ENCODE measurements around the gene EBLN2.

EBLN2 gene

DNA sequence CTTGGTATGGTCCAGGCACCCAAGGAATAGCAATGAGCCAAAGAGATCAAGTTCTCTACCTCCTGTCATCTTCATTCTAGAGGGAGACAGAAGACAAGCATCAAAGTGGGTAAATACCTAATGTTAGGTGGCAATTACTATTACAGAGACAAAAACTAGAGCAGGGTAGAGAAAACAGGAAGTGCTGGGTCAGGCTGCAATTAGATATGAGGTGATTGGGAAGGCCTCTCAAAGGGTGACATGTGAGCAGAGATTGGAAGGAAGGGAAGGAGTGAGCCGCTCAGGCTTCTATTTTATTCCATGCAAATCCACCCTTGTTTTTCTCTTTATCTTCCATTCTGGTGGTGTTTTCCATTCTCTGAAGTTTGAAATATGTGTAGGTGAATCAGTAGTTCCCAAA is 37.4 kb downstream of the EBLN2 start:
- no peak for TF ChIP-seq CTCF (IDR thresholded peaks at IDR 0.05; ENCODE audit: insufficient read depth, low read depth, low read length, missing control alignments)
- no peak for DNase-seq (ENCODE audit: low read depth)
- H3K4me3 ChIP-seq (ENCODE audit: low read length) = no peak overlapping the region

GRCh38 chr3:73100741-73101559 is 39.5 kb downstream of the EBLN2 start:
- TF ChIP-seq CTCF (IDR thresholded peaks at IDR 0.05; ENCODE audit: insufficient read depth, low read depth, low read length, missing control alignments) = peak; percentile 98
- DNase-seq (ENCODE audit: low read depth) = peak; percentile 75
- no peak overlapping the region for H3K4me3 ChIP-seq (ENCODE audit: low read length)

DNA sequence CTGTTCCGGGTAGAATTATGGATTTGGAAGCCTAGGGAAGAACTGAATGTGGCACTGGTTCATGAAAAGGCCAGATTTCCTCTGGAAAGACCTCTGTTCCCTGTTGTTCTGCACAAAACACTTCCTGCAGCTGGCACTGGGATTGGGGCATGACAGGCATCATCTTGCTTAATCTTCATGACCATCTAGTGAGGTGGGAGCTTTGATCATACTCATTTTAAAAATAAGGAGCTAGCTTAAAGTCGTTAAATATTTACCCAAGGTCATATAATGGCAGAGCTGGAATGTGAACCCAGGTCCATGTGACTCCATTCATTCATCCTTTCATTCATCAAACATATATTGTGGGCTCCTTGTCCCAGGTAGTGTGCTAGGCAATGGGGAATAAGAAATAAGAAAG is 40.4 kb downstream of the EBLN2 start:
- no peak overlapping the region for H3K4me3 ChIP-seq (ENCODE audit: low read length)
- no peak for DNase-seq (ENCODE audit: low read depth)
- no peak for TF ChIP-seq CTCF (IDR thresholded peaks at IDR 0.05; ENCODE audit: insufficient read depth, low read depth, low read length, missing control alignments)

GRCh38 chr3:73107215-73107614 is 45.8 kb downstream of the EBLN2 start:
- TF ChIP-seq CTCF (IDR thresholded peaks at IDR 0.05; ENCODE audit: insufficient read depth, low read depth, low read length, missing control alignments) = no peak
- no peak overlapping the region for H3K4me3 ChIP-seq (ENCODE audit: low read length)
- no peak for DNase-seq (ENCODE audit: low read depth)

- H3K4me3 ChIP-seq (ENCODE audit: low read length) = no peak overlapping the region
- TF ChIP-seq CTCF (IDR thresholded peaks at IDR 0.05; ENCODE audit: insufficient read depth, low read depth, low read length, missing control alignments) = no peak
- DNase-seq (ENCODE audit: low read depth) = no peak
These were observed 46.3 kb downstream of the EBLN2 start for GRCh38 chr3:73107676-73108187.

DNA sequence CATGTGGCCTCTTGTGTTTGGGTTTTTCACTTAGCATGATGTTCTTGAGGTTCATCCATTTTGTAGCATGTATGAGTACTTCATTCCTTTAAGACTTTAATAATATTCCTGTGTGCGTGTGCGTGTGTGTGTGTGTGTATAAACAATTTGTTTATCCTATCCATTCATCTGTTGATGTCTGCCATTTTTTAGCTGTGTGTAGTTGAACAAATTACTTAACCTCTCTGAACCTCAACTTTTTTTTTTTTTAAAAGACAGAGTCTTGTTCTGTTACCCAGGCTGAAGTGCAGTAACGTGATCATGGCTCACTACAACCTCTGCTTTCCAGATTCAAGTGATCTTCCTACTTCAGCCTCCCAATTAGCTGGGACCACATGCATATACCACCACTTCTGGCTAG is 47.3 kb downstream of the EBLN2 start:
- no peak for TF ChIP-seq CTCF (IDR thresholded peaks at IDR 0.05; ENCODE audit: insufficient read depth, low read depth, low read length, missing control alignments)
- H3K4me3 ChIP-seq (ENCODE audit: low read length) = no peak overlapping the region
- no peak for DNase-seq (ENCODE audit: low read depth)

GRCh38 chr3:73110530-73110929 is 49.1 kb downstream of the EBLN2 start:
- no peak for DNase-seq (ENCODE audit: low read depth)
- no peak overlapping the region for H3K4me3 ChIP-seq (ENCODE audit: low read length)
- TF ChIP-seq CTCF (IDR thresholded peaks at IDR 0.05; ENCODE audit: insufficient read depth, low read depth, low read length, missing control alignments) = no peak

Data from epithelial cell of esophagus (primary cell).